WTC11 (cell line): ENCODE results near the gene PRKAG2. TPM values are rescaled to one million over a fixed set of nuclear protein-coding genes. Genes with fewer than 3 reads are reported as not detected.

Experiments
- ATAC-seq: fragments of 200-7000 bp; cut with Tn5 transposase; 2 replicates; pipeline ENCODE4 v1.10.0; 2021; ENCODE audit warnings: mild to moderate bottlenecking, moderate library complexity
- CTCF ChIA-PET: fragments of 300-600 bp; sonication (Branson Sonifier 250); formaldehyde crosslinking; loops from one replicate; lab custom pipeline; 2021; ENCODE audit warnings: antibody characterized with exemption; lab: Charles Lee
- POLR2A ChIA-PET: fragments of 350-600 bp; sonication (Branson Sonifier 250); formaldehyde crosslinking; loops from one replicate; lab custom pipeline; 2021; ENCODE audit warnings: antibody characterized with exemption; lab: Charles Lee
- DNase-seq: peaks from one replicate; pipeline ENCODE4 v3.0.0; 2021; ENCODE audit warnings: low spot score
- H3K27ac Mint-ChIP-seq: 2 replicates; pipeline ENCODE4 v1.8.0; 2021; ENCODE audit warnings: mixed read lengths
- H3K27me3 Mint-ChIP-seq: 2 replicates; pipeline ENCODE4 v1.8.0; 2021; ENCODE audit warnings: low read depth, mild to moderate bottlenecking, moderate library complexity, mixed read lengths
- H3K36me3 Mint-ChIP-seq: 2 replicates; pipeline ENCODE4 v1.8.0; 2021; ENCODE audit warnings: mixed read lengths
- H3K4me1 Mint-ChIP-seq: 2 replicates; pipeline ENCODE4 v1.8.0; 2022; ENCODE audit warnings: mixed read lengths
- H3K4me3 Mint-ChIP-seq: 2 replicates; pipeline ENCODE4 v1.8.0; 2021; ENCODE audit warnings: mild to moderate bottlenecking, moderate library complexity, mixed read lengths
- H3K9me3 Mint-ChIP-seq: 2 replicates; pipeline ENCODE4 v1.8.0; 2021; ENCODE audit warnings: mixed read lengths
- AFF4 ChIP-seq: sonication (generic); formaldehyde crosslinking; IDR thresholded peaks from 2 replicates; pipeline ENCODE4 v1.8.1; 2023; ENCODE audit warnings: mild to moderate bottlenecking, missing genetic modification reagents, borderline replicate concordance
- ATF3 ChIP-seq: sonication (generic); formaldehyde crosslinking; conservative IDR thresholded peaks from 2 replicates; pipeline ENCODE4 v1.8.1; 2022; ENCODE audit warnings: mild to moderate bottlenecking, missing genetic modification reagents
- CREB1 ChIP-seq: sonication (generic); formaldehyde crosslinking; IDR thresholded peaks from 2 replicates; pipeline ENCODE4 v1.8.0; 2023; ENCODE audit warnings: mild to moderate bottlenecking, missing genetic modification reagents
- CTCF ChIP-seq: fragments of 200-600 bp; IDR thresholded peaks from 2 replicates; pipeline ENCODE4 v1.8.0; 2022; ENCODE audit warnings: antibody characterized with exemption
- E2F5 ChIP-seq: sonication (generic); formaldehyde crosslinking; IDR thresholded peaks from 2 replicates; pipeline ENCODE4 v1.8.1; 2022; ENCODE audit warnings: mild to moderate bottlenecking, moderate library complexity, missing genetic modification reagents
- HMGXB4 ChIP-seq: sonication (generic); formaldehyde crosslinking; IDR thresholded peaks from 2 replicates; pipeline ENCODE4 v1.8.1; 2023; ENCODE audit warnings: mild to moderate bottlenecking, moderate library complexity, missing genetic modification reagents
- PRDM15 ChIP-seq: sonication (generic); formaldehyde crosslinking; IDR thresholded peaks from 2 replicates; pipeline ENCODE4 v1.8.0; 2022; ENCODE audit warnings: missing genetic modification reagents
- SMAD3 ChIP-seq: sonication (generic); formaldehyde crosslinking; IDR thresholded peaks from 2 replicates; pipeline ENCODE4 v1.8.0; 2022; ENCODE audit warnings: missing genetic modification reagents, mild to moderate bottlenecking, borderline replicate concordance
- ZNF317 ChIP-seq: sonication (generic); formaldehyde crosslinking; IDR thresholded peaks from 2 replicates; pipeline ENCODE4 v1.8.1; 2023; ENCODE audit warnings: low read depth, mild to moderate bottlenecking, moderate library complexity, missing genetic modification reagents, borderline replicate concordance
- ZNF423 ChIP-seq: fragments of 250-450 bp; sonication (Bioruptor Pico); IDR thresholded peaks from 2 replicates; pipeline ENCODE4 v2.1.2; 2022; ENCODE audit warnings: mild to moderate bottlenecking, moderate library complexity
- ZSCAN18 ChIP-seq: fragments of 250-450 bp; sonication (Bioruptor Pico); IDR thresholded peaks from 2 replicates; pipeline ENCODE4 v2.1.2; 2022; ENCODE audit warnings: mild to moderate bottlenecking, moderate library complexity
- total RNA-seq: library from RNA; stranded (reverse); gene quantifications from 3 replicates; pipeline ENCODE4 v1.2.3, GENCODE V29; 2021

PRKAG2 gene
- total RNA-seq, 1 experiment from 2014 or later, result 20.3 TPM

- Mint-ChIP-seq H3K4me1 (peaks cover 4% of the 10 kb centered on the region), H3K27ac (no peak overlapping the region), H3K27me3 (peaks cover 8% of the 10 kb centered on the region; the same call in 1 of the 2 replicates), H3K36me3 (no peaks in the 10 kb centered on the region), H3K9me3 (no peaks in the 10 kb centered on the region), H3K4me3 (no peak overlapping the region)
- DNase-seq (no peak), ATAC-seq (no peak)
- ChIA-PET POLR2A (no interaction called here), CTCF (interaction anchor here (1.9 to 2.3 kb wide), 2 partner anchors 28 to 51 kb away, joined by 6 to 11 read pairs; no protein-coding TSS in a partner anchor)
- TF ChIP-seq ATF3 (CRISPR knock-in tag) (no peak), ZNF317 (CRISPR knock-in tag) (no peak), ZNF423 (CRISPR knock-in tag) (no peak), CTCF (no peak), PRDM15 (CRISPR knock-in tag) (no peak), CREB1 (no peak), SMAD3 (CRISPR knock-in tag) (no peak), HMGXB4 (CRISPR knock-in tag) (no peak), E2F5 (CRISPR knock-in tag) (no peak), AFF4 (CRISPR knock-in tag) (no peak), ZSCAN18 (CRISPR knock-in tag) (no peak)
These were observed 168.3 kb downstream of the PRKAG2 start for GRCh38 chr7:151708610-151709009.
